ENCODE results near the gene HEATR3.
"Not testable (repeated sequence)": the region's sequence is repeated elsewhere in the genome, so short reads cannot be mapped to it uniquely, and the experiment has no call there.

HEATR3 gene

GRCh38 chr16:50114357-50115129 is 48.8 kb downstream of the HEATR3 start:
- DNase-seq = no peak

GRCh38 chr16:50120711-50121110 is 54.9 kb downstream of the HEATR3 start:
- DNase-seq = no peak

- no peak for DNase-seq
Observed at GRCh38 chr16:50121278-50121677, 55.5 kb downstream of the HEATR3 start.

GRCh38 chr16:50121721-50122445 is 56.1 kb downstream of the HEATR3 start:
- no peak for DNase-seq

GRCh38 chr16:50123417-50123816 is 57.6 kb downstream of the HEATR3 start:
- no peak for DNase-seq

- no peak for DNase-seq
Observed at GRCh38 chr16:50124769-50125168, 59.0 kb downstream of the HEATR3 start.

GRCh38 chr16:50126183-50126582 is 60.4 kb downstream of the HEATR3 start:
- no peak for DNase-seq

GRCh38 chr16:50132571-50132970 is 66.8 kb downstream of the HEATR3 start:
- not testable (repeated sequence) for DNase-seq

- DNase-seq = no peak
Observed at GRCh38 chr16:50133214-50133613, 67.4 kb downstream of the HEATR3 start.

- DNase-seq = no peak
Observed at GRCh38 chr16:50136399-50136798, 70.6 kb downstream of the HEATR3 start.

GRCh38 chr16:50137268-50137667 is 71.5 kb downstream of the HEATR3 start:
- no peak for DNase-seq

- no peak for DNase-seq
Observed at GRCh38 chr16:50139580-50139979, 73.8 kb downstream of the HEATR3 start.

- DNase-seq = no peak
Observed at GRCh38 chr16:50144211-50144610, 78.4 kb downstream of the HEATR3 start.

- no peak for DNase-seq
Observed at GRCh38 chr16:50146479-50147435, 81.0 kb downstream of the HEATR3 start.

GRCh38 chr16:50151322-50151721 is 85.6 kb downstream of the HEATR3 start:
- no peak for DNase-seq

GRCh38 chr16:50151756-50152155 is 86.0 kb downstream of the HEATR3 start:
- DNase-seq = no peak

- DNase-seq = peak; percentile 29
Observed at GRCh38 chr16:50152351-50152806, 86.6 kb downstream of the HEATR3 start.

- peak; percentile 91 for DNase-seq
Observed at GRCh38 chr16:50152807-50153595, 87.2 kb downstream of the HEATR3 start, which contains the start of gene TENT4B. TSS of gene TENT4B (plus strand) at chr16:50153306. CDS start at chr16:50153622, 316 bp downstream.

- peak; percentile 48 for DNase-seq
Observed at GRCh38 chr16:50153596-50154419, 88.0 kb downstream of the HEATR3 start.

- peak; percentile 8 for DNase-seq
Observed at GRCh38 chr16:50154420-50154950, 88.7 kb downstream of the HEATR3 start.

- no peak for DNase-seq
Observed at GRCh38 chr16:50155925-50156324, 90.2 kb downstream of the HEATR3 start.
